ENCODE results near the gene OXNAD1. TPM values are rescaled to one million over a fixed set of nuclear protein-coding genes. Genes with fewer than 3 reads are reported as not detected.

Gene OXNAD1
- total RNA-seq, 4 donors from 2014 or later, result 8.0 to 17.2 (median 15.4) TPM

DNA sequence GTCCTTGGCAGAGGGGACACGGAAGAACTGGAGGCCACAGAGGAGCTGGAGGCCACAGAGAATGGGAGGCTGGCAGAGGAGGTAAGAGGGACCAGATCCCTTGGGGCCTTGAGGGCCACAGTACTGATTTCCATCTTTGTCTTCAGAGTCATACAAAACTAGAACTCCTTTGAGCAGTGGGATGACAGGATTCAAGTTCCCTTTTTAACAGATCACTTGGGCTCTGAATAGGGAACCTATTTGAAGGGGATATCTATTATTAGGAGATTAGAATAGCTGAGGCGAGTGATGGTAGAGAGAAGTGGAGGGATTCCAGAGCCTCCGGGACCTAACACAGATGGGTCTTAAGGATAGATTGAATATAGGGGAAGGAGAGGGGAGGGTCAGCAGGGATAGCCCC is 55.7 kb downstream of the OXNAD1 start:
- 87 to 93% methylated on average over 3 of the region's 3 CpGs for WGBS, 2 donors
- Histone ChIP-seq H3K36me3 (peaks cover 3 to 82% (median 6%) of the 10 kb centered on the region in 3 donors), H3K27me3 (no peaks in the 10 kb centered on the region), H3K4me3 (no peak overlapping the region), H3K4me1 (peaks cover 0 to 39% (median 5%) of the 10 kb centered on the region in 3 donors), H3K27ac (no peak overlapping the region), H3K9me3 (no peaks in the 10 kb centered on the region)
- intact Hi-C loops (cut with DNase I), result no loop called here
- TF ChIP-seq POLR2A (IDR thresholded peaks at IDR 0.05), result no peak
- TF ChIP-seq, protein P1, sequence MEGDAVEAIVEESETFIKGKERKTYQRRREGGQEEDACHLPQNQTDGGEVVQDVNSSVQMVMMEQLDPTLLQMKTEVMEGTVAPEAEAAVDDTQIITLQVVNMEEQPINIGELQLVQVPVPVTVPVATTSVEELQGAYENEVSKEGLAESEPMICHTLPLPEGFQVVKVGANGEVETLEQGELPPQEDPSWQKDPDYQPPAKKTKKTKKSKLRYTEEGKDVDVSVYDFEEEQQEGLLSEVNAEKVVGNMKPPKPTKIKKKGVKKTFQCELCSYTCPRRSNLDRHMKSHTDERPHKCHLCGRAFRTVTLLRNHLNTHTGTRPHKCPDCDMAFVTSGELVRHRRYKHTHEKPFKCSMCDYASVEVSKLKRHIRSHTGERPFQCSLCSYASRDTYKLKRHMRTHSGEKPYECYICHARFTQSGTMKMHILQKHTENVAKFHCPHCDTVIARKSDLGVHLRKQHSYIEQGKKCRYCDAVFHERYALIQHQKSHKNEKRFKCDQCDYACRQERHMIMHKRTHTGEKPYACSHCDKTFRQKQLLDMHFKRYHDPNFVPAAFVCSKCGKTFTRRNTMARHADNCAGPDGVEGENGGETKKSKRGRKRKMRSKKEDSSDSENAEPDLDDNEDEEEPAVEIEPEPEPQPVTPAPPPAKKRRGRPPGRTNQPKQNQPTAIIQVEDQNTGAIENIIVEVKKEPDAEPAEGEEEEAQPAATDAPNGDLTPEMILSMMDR (IDR thresholded peaks at IDR 0.05), result no peak
- no peak for DNase-seq

DNA sequence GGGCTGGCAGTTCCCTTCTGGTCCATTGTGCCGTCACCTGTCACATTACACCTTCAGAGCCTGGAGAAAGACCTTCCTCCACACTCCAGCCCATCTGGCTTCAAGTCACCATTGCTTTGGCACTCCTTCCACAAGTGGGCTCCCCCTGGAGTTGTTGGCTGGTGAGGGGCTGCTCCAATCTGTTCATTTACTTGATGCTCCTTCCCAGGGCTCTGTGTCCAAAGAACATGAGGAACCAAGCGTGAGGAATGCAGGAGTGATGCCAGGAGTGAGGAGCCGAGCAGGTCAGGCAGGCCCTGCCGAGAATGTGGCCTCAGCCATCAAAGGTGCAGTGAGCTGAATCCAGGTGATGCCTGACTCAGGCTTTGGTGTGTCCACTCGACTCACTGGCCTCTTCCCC is 57.2 kb downstream of the OXNAD1 start:
- no peak overlapping the region for H3K4me3 ChIP-seq
- TF ChIP-seq, protein P1 (IDR thresholded peaks at IDR 0.05), result no peak
- TF ChIP-seq POLR2A (IDR thresholded peaks at IDR 0.05), result no peak
- peaks cover 3 to 80% (median 6%) of the 10 kb centered on the region in 3 donors for H3K36me3 ChIP-seq
- H3K4me1 ChIP-seq, result peaks cover 9 to 51% (median 20%) of the 10 kb centered on the region in 3 donors
- H3K27me3 ChIP-seq, result no peaks in the 10 kb centered on the region
- DNase-seq, result no peak
- intact Hi-C loops (cut with DNase I), result no loop called here
- H3K27ac ChIP-seq, result no peak overlapping the region
- 60% methylated on average over 4 of the region's 5 CpGs; no CpG with 5 or more reads in 1 of the 2 donors for WGBS, 2 donors
- no peaks in the 10 kb centered on the region for H3K9me3 ChIP-seq

DNA sequence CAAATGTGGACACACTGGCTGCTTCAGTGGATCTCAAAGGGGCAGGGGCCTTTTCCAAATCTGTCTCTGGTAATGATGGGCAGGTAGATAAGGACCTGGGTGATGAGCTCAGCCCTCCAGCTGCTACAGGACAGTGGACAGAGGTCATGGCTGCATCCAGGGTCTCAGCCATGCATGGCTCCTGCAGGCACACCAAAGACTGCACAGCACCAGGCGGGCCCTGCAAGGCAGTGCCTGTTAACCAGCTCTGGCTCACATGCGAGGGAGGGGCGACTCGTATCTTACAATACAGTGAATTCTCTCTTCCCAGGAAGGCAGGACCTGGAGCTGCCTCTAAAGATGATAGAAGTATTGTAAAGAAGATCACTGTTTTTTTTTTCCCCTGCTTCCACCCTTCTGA is 58.7 kb downstream of the OXNAD1 start:
- Histone ChIP-seq H3K4me1 (peaks cover 10 to 43% (median 21%) of the 10 kb centered on the region in 3 donors), H3K9me3 (no peaks in the 10 kb centered on the region), H3K27ac (no peak overlapping the region), H3K36me3 (peaks cover 3 to 79% (median 6%) of the 10 kb centered on the region in 3 donors), H3K27me3 (no peaks in the 10 kb centered on the region), H3K4me3 (no peak overlapping the region)
- intact Hi-C loops (cut with DNase I), result no loop called here
- no peak for DNase-seq
- TF ChIP-seq, protein P1 (IDR thresholded peaks at IDR 0.05), result no peak
- TF ChIP-seq POLR2A (IDR thresholded peaks at IDR 0.05), result no peak
- WGBS, 2 donors, result 73 to 97% methylated on average over 4 of the region's 4 CpGs

DNA sequence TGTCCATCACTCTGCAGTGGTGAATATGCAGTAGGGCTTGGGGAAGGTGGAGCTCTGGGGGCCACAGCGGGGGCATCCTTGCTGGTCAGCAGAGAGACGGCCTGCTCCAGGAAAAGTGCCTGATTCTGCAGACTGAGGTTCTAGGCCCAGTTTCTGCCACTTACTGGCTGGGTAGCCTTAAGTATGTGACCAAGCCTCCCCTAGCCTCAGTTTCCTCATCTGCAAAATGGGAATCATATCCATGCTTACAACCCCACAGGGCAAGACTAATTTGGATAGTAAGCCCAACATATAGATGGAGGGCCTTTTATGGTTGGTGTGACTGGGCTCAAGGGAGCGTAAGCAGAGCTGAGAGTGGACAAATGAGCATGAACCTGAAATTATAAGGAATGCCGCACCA is 60.8 kb downstream of the OXNAD1 start:
- Histone ChIP-seq H3K4me1 (peaks cover 10 to 35% (median 21%) of the 10 kb centered on the region in 3 donors), H3K4me3 (no peak overlapping the region), H3K27me3 (no peaks in the 10 kb centered on the region), H3K36me3 (peaks cover 0 to 79% (median 3%) of the 10 kb centered on the region in 3 donors), H3K9me3 (no peaks in the 10 kb centered on the region), H3K27ac (no peak overlapping the region)
- intact Hi-C loops (cut with DNase I), result no loop called here
- no peak for DNase-seq
- WGBS, 2 donors, result 98 to 100% methylated on average over 2 to 4 of the region's 4 CpGs
- TF ChIP-seq POLR2A (IDR thresholded peaks at IDR 0.05), result no peak
- TF ChIP-seq, protein P1 (IDR thresholded peaks at IDR 0.05), result no peak

DNA sequence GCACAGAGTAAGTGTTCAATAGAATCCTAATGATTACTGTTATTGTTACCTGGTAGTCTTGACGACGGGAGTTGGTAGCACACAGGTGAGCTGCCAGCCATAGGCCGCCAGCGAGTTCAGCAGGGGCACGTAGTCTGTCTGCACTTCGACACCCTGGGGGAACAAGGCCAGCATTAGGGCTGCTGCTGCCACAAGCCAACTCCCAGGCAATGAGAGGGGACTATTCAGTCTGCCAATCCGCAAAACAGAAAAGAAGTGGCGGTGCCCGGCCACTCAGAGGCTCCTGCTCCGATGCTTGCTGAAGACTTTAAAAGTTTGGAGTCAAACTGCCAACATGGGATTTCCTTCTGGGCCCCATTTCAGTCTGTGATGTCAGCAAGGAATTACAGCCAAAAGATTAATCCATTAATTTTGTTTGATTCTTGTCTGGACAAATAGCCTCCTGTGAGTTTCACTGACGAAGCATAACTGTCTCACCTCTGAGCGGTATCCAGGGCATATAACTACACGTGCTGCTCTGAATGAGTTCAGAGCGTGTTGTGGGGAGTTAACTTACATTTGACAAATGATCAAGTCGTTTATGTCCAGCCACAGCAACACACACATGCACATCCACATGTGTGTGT is 61.8 kb downstream of the OXNAD1 start:
- Histone ChIP-seq H3K4me3 (no peak overlapping the region), H3K4me1 (peaks cover 10 to 33% (median 21%) of the 10 kb centered on the region in 3 donors), H3K27ac (peak overlapping the region in 3 of 4 donors; percentile 4 to 53 (median 51)), H3K27me3 (no peaks in the 10 kb centered on the region), H3K36me3 (peaks cover 0 to 71% (median 3%) of the 10 kb centered on the region in 3 donors), H3K9me3 (no peaks in the 10 kb centered on the region)
- intact Hi-C loops (cut with DNase I), result no loop called here
- TF ChIP-seq POLR2A (IDR thresholded peaks at IDR 0.05), result no peak
- TF ChIP-seq, protein P1 (IDR thresholded peaks at IDR 0.05), result no peak
- 45% methylated on average over 9 of the region's 15 CpGs for WGBS, 2 donors
- DNase-seq, result no peak

Measured in esophagus squamous epithelium (tissue), 5 donors.